Esophagus squamous epithelium (tissue), 5 donors: ENCODE data around the gene SPOPL. TPM values are rescaled to one million over a fixed set of nuclear protein-coding genes. Genes with fewer than 3 reads are reported as not detected.
A peak's percentile ranks its signal among the peaks of the same experiment; 100 is the strongest.

Experiments
- DNase-seq: peaks from one replicate; lab custom pipeline; 2025; lab: John Stamatoyannopoulos, UW
- H3K27ac ChIP-seq, 4 donors: fragments of 200-600 bp; sonication (generic); one replicate each; pipeline ENCODE4 v1.5.1; 2016 to 2019; ENCODE audit warnings: mild to moderate bottlenecking in 1 of 4
- H3K27me3 ChIP-seq, 4 donors: fragments of 200-600 bp; sonication (generic); 1 replicate in 3 of 4; 2 replicates in 1 of 4; pipeline versions ENCODE4 v1.5.1 to v1.6.0; 2017 to 2021; ENCODE audit warnings: antibody characterized with exemption in 1 of 4
- H3K36me3 ChIP-seq, 3 donors: fragments of 200-600 bp; sonication (generic); one replicate each; pipeline ENCODE4 v1.5.1; 2016 to 2019
- H3K4me1 ChIP-seq, 3 donors: fragments of 200-600 bp; sonication (generic); one replicate each; pipeline ENCODE4 v1.5.1; 2017 to 2019
- H3K4me3 ChIP-seq, 4 donors: fragments of 200-600 bp; sonication (generic); 1 replicate in 3 of 4; 2 replicates in 1 of 4; pipeline ENCODE4 v1.5.1; 2016 to 2019; ENCODE audit warnings: mild to moderate bottlenecking in 2 of 4, moderate library complexity in 1 of 4
- H3K9me3 ChIP-seq, 3 donors: fragments of 200-600 bp; sonication (generic); one replicate each; pipeline ENCODE4 v1.5.1; 2016 to 2019
- POLR2A ChIP-seq, 4 donors: fragments of 450-650 bp; IDR thresholded peaks; one replicate each; pipeline ENCODE4 v1.6.1; 2017; ENCODE audit warnings: antibody characterized with exemption in 4 of 4, mild to moderate bottlenecking in 4 of 4, moderate library complexity in 3 of 4
- WGBS, 2 donors: methylation state at CpG; one replicate each; pipeline ENCODE4 v1.1.5; 2018; 5-methylcytosine and 5-hydroxymethylcytosine counted together
- intact Hi-C: fragments of 100-400 bp; cut with DNase I; formaldehyde crosslinking; loops from one replicate; pipeline ENCODE4 v1.15.0; 2022
- total RNA-seq, 4 donors: library from RNA; depleted of rRNA; stranded (reverse); fragments of >200 nt; gene quantifications; one replicate each; pipeline ENCODE4 v1.1.0, GENCODE V29; 2016
- TF ChIP-seq, protein P1 (sequence below), 6 experiments: fragments of 450-650 bp in 4 of 6; fragments of 200-600 bp in 2 of 6; sonication (generic) in 2 of 6; IDR thresholded peaks; one replicate each; pipeline ENCODE4 v1.5.1; 2016 to 2019; ENCODE audit warnings: antibody characterized with exemption in 6 of 6, mild to moderate bottlenecking in 4 of 6, moderate library complexity in 4 of 6
- donor health status: DM: yes; HTN: yes; CAD: no.

SPOPL gene
- total RNA-seq, 4 donors from 2014 or later = 8.4 to 21.2 (median 13.3) TPM

- Histone ChIP-seq H3K4me1 (peaks cover 19 to 74% (median 24%) of the 10 kb centered on the region in 3 donors), H3K27me3 (no peaks in the 10 kb centered on the region), H3K9me3 (no peaks in the 10 kb centered on the region), H3K27ac (peak overlapping the region in 2 of 4 donors; percentile 95 to 98), H3K4me3 (peak overlapping the region in 2 of 4 donors; percentile 85 to 99), H3K36me3 (no peaks in the 10 kb centered on the region)
- intact Hi-C loops = no loop called here
- TF ChIP-seq, protein P1, sequence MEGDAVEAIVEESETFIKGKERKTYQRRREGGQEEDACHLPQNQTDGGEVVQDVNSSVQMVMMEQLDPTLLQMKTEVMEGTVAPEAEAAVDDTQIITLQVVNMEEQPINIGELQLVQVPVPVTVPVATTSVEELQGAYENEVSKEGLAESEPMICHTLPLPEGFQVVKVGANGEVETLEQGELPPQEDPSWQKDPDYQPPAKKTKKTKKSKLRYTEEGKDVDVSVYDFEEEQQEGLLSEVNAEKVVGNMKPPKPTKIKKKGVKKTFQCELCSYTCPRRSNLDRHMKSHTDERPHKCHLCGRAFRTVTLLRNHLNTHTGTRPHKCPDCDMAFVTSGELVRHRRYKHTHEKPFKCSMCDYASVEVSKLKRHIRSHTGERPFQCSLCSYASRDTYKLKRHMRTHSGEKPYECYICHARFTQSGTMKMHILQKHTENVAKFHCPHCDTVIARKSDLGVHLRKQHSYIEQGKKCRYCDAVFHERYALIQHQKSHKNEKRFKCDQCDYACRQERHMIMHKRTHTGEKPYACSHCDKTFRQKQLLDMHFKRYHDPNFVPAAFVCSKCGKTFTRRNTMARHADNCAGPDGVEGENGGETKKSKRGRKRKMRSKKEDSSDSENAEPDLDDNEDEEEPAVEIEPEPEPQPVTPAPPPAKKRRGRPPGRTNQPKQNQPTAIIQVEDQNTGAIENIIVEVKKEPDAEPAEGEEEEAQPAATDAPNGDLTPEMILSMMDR (IDR thresholded peaks at IDR 0.05) = no peak
- no peak for DNase-seq
These were observed 2.5 kb downstream of the SPOPL start for GRCh38 chr2:138504092-138504491.

DNA sequence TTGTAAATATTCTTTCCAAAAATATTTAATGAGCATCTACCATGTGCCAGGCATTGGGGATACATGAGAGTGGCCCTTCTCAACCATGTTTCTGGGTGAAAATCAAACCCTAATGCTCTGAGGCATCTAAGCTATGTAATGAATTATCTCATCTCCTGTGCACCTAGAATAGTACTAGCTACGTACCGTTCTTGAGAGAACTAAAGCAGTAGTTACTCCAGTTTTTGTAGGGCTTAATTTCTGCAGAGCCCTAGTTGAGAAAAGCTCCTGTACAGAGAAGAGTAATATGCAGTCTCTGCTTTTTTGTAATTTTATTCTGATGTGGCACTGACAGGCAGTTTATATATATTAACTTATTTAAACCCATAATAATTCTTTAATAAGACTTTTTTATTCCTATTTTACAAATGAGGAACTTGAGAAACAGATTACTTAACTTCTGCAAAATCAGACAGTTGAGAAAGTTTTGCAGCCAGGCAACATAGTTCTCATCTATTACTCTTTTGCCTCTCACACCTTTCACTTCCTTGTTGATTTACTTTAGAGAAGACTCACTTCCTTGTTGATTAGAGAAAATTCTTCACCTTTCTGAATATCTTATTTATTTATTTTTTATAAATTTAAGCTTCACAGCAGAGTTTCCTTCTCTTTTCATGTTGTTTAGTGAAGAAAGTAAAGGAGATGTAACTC lies 3.1 kb downstream of the SPOPL start:
- DNase-seq = no peak
- Histone ChIP-seq H3K36me3 (no peaks in the 10 kb centered on the region), H3K4me3 (peak overlapping the region in 1 of 4 donors; percentile 85), H3K4me1 (peaks cover 19 to 74% (median 24%) of the 10 kb centered on the region in 3 donors), H3K9me3 (no peaks in the 10 kb centered on the region), H3K27ac (peak overlapping the region in 1 of 4 donors; percentile 11), H3K27me3 (no peaks in the 10 kb centered on the region)
- WGBS, 2 donors = 38 to 40% methylated on average over 2 of the region's 2 CpGs
- no peak for TF ChIP-seq POLR2A (IDR thresholded peaks at IDR 0.05)
- TF ChIP-seq, protein P1 (IDR thresholded peaks at IDR 0.05) = no peak
- intact Hi-C loops = no loop called here

DNA sequence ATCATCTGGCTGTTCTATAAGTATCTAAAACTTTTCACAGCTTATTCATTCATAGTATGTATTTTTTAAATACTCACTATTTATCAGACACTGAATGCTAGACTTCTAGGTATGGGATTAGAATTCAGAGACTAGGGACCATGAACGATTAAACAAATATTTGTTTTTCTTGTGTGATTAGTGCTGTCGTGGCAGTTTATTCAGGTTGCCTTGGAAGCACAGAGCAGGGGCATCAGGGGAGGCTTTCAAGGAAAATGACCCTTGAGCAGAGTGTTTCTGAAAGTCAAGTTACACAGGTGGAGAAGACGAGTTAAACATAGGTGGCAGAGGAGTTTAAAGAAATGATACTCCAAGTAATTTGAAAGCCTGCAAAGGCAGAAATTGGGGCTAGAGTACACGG lies 5.7 kb downstream of the SPOPL start:
- DNase-seq = no peak
- H3K27me3 ChIP-seq = no peaks in the 10 kb centered on the region
- H3K9me3 ChIP-seq = no peaks in the 10 kb centered on the region
- no peak overlapping the region for H3K4me3 ChIP-seq
- H3K4me1 ChIP-seq = peaks cover 10 to 62% (median 20%) of the 10 kb centered on the region in 3 donors
- intact Hi-C loops = no loop called here
- H3K27ac ChIP-seq = no peak overlapping the region
- 63 to 76% methylated on average over 4 of the region's 4 CpGs for WGBS, 2 donors
- TF ChIP-seq, protein P1 (IDR thresholded peaks at IDR 0.05) = no peak
- no peak for TF ChIP-seq POLR2A (IDR thresholded peaks at IDR 0.05)
- no peaks in the 10 kb centered on the region for H3K36me3 ChIP-seq

DNA sequence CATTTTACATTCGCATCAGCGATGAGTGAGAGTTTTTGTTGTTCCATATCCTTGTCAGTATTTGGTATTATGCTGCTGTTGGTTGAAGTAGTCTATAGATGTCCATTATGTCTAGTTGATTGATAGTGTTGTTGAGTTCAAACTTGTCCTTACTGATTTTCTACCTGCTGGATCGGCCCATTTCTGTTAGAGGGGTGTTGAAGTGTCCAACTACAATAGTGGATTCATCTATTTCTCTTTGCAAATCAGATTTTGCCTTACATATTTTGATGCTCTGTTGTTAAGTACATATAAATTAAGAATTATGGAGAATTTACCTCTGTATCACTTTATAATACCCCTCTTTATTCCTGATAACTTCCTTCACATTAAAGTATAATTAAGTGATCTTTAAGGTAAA lies 8.7 kb downstream of the SPOPL start:
- 53 to 76% methylated on average over 3 of the region's 3 CpGs for WGBS, 2 donors
- TF ChIP-seq, protein P1 (IDR thresholded peaks at IDR 0.05) = no peak
- DNase-seq = no peak
- no peaks in the 10 kb centered on the region for H3K36me3 ChIP-seq
- no peaks in the 10 kb centered on the region for H3K27me3 ChIP-seq
- peaks cover 0 to 46% (median 9%) of the 10 kb centered on the region in 3 donors for H3K4me1 ChIP-seq
- intact Hi-C loops = no loop called here
- no peak overlapping the region for H3K4me3 ChIP-seq
- H3K9me3 ChIP-seq = no peaks in the 10 kb centered on the region
- H3K27ac ChIP-seq = no peak overlapping the region

GRCh38 chr2:138512672-138513071 lies 11.1 kb downstream of the SPOPL start:
- Histone ChIP-seq H3K4me1 (peaks cover 0 to 39% (median 8%) of the 10 kb centered on the region in 3 donors), H3K36me3 (no peaks in the 10 kb centered on the region), H3K9me3 (no peaks in the 10 kb centered on the region), H3K27me3 (no peaks in the 10 kb centered on the region), H3K4me3 (no peak overlapping the region), H3K27ac (no peak overlapping the region)
- no peak for DNase-seq
- WGBS, 2 donors = 25 to 50% methylated on average over 1 of the region's 1 CpG
- intact Hi-C loops = no loop called here
- no peak for TF ChIP-seq POLR2A (IDR thresholded peaks at IDR 0.05)
